Esophagus (tissue), 2 donors: ENCODE results near the gene POU2F1. TPM values are rescaled to one million over a fixed set of nuclear protein-coding genes. Genes with fewer than 3 reads are reported as not detected.

Source experiments
- H3K27ac ChIP-seq, 2 donors: one replicate each; pipeline ENCODE4 v1.5.1; 2013; ENCODE audit warnings: low read depth in 2 of 2, mild to moderate bottlenecking in 2 of 2, inconsistent platforms in 1 of 2, low read length in 1 of 2, moderate library complexity in 1 of 2
- H3K27me3 ChIP-seq, 2 donors: one replicate each; pipeline ENCODE4 v1.6.1; 2013; ENCODE audit warnings: low read length in 2 of 2, control low read depth in 1 of 2, mild to moderate bottlenecking in 1 of 2; ENCODE audit not compliant: insufficient read depth in 2 of 2, control insufficient read depth in 1 of 2
- H3K36me3 ChIP-seq, 2 donors: one replicate each; pipeline ENCODE4 v1.6.1; 2013; ENCODE audit warnings: low read length in 1 of 2; ENCODE audit not compliant: control insufficient read depth in 2 of 2, insufficient read depth in 2 of 2
- H3K4me1 ChIP-seq, 2 donors: one replicate each; pipeline ENCODE4 v1.6.1; 2013; ENCODE audit warnings: low read length in 1 of 2; ENCODE audit not compliant: control insufficient read depth in 2 of 2, insufficient read depth in 2 of 2
- H3K4me3 ChIP-seq, 2 donors: one replicate each; pipeline ENCODE4 v1.5.1; 2013; ENCODE audit warnings: low read length in 2 of 2, mild to moderate bottlenecking in 2 of 2, low read depth in 1 of 2, moderate library complexity in 1 of 2
- H3K9me3 ChIP-seq, 2 donors: one replicate each; pipeline ENCODE4 v1.6.1; 2013; ENCODE audit warnings: mild to moderate bottlenecking in 2 of 2, low read depth in 1 of 2, low read length in 1 of 2, moderate library complexity in 1 of 2; ENCODE audit not compliant: control insufficient read depth in 2 of 2, insufficient read depth in 1 of 2
- WGBS, 2 donors: extraction: QIAGEN DNeasy Blood & Tissue Kit; methylation state at CpG; one replicate each; pipeline ENCODE4 v1.1.7; 2013; 5-methylcytosine and 5-hydroxymethylcytosine counted together
- polyA plus RNA-seq, 2 donors: library from polyadenylated mRNA; stranded (reverse); fragments of 200-250 nt; gene quantifications; one replicate each; pipeline ENCODE4 v1.2.3, GENCODE V29; 2013
- donor health status: healthy with polysubstance abuse.
- donor health status: Bipolar disorder and iron deficiency.

The POU2F1 gene
- polyA plus RNA-seq, 2 donors = 1.3 to 1.5 TPM

DNA sequence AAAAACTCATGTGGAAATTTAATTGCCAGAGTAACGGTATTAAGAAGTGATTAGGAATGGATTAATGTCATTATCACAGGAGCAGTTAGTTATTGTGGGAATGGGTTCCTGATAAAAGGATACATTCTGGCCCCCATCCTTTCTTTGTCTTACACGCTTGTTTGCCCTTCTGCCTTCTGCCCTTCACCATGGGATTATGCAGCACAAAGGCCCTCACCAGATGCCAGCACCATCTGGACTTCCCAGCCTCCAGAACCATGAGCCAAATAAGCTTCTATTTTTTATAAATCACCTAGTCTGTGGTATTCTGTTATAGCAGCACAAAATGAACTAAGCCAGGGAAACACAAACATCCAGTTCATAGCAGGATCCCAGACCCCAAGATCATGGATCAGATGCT lies 33.9 kb upstream of the POU2F1 start:
- H3K27me3 ChIP-seq = no peaks in the 10 kb centered on the region
- no peak overlapping the region for H3K4me3 ChIP-seq
- no peaks in the 10 kb centered on the region for H3K9me3 ChIP-seq
- WGBS, 2 donors = 81 to 83% methylated on average over 2 of the region's 2 CpGs
- H3K4me1 ChIP-seq = no peaks in the 10 kb centered on the region
- no peaks in the 10 kb centered on the region for H3K36me3 ChIP-seq
- no peak overlapping the region for H3K27ac ChIP-seq

DNA sequence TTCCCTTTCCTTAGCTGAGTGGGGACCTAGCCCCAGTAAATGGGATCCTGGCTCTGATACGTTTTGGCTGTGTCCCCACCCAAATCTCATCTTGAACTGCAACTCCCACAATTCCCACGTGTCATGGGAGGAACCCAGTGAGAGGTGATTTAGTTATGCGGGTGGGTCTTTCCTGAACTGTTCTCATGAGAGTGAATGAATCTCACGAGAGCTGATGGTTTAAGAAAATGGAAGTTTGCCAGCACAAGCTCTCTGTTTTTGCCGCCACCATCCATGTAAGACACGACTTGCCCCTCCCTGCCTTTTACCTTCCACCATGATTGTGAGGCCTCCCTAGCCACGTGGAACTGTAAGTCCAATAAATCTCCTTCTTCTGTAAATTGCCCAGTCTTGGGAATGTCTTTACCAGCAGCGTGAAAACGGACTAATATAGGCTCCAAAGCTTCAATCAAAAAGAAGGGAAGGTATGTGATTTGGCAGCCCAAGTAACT lies 29.9 kb upstream of the POU2F1 start:
- WGBS, 2 donors = 82% methylated on average over 9 of the region's 9 CpGs
- no peak overlapping the region for H3K4me3 ChIP-seq
- H3K4me1 ChIP-seq = no peaks in the 10 kb centered on the region

DNA sequence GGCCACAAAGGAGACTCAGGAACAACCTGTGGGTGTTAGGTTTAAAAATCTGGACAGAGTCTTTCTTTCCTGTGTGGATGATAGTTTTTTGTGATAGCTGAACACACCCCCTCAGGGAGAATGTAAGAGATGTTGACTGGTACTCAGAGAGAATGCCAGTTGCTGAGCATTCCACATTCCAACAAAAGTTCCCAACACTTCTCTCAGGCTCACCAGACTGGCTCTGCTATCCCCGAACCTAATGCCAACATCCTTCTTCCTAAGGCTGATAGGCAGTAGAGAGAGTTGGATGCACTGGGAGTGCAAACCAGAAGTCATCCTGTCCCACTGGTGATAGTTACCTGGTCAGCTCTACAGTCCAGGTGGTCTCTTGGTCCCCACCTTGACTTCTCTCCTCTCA lies 28.7 kb upstream of the POU2F1 start:
- no peaks in the 10 kb centered on the region for H3K4me1 ChIP-seq
- H3K27me3 ChIP-seq = no peaks in the 10 kb centered on the region
- WGBS, 2 donors = 60 to 80% methylated on average over 1 of the region's 1 CpG
- no peak overlapping the region for H3K27ac ChIP-seq
- no peak overlapping the region for H3K4me3 ChIP-seq
- H3K9me3 ChIP-seq = no peaks in the 10 kb centered on the region
- no peaks in the 10 kb centered on the region for H3K36me3 ChIP-seq

More for the DNA sequence above, 29.9 kb upstream of the POU2F1 start:
- Histone ChIP-seq H3K27me3 (no peaks in the 10 kb centered on the region), H3K36me3 (no peaks in the 10 kb centered on the region), H3K9me3 (no peaks in the 10 kb centered on the region), H3K27ac (no peak overlapping the region)

DNA sequence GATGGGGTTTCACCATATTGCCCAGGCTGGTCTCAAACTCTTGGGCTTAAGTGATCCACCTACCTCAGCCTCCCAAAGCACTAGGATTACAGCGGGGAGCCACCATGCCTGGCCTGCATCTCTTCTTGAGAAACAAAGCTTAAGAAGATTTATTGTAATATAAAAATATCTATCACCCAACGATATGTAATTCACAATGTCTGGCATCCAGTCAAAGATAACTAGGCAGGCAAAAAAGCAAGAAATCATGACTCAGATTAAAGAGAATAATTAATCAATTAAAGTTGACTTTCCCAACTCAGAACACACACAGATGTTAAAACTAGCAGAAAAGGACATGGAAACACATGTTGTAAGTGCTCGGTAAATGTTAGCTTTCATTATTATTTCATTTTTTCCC lies 26.5 kb upstream of the POU2F1 start:
- H3K4me3 ChIP-seq = no peak overlapping the region
- 56 to 71% methylated on average over 3 of the region's 3 CpGs for whole genome bisulfite sequencing, 2 donors
- no peaks in the 10 kb centered on the region for H3K9me3 ChIP-seq
- H3K36me3 ChIP-seq = no peaks in the 10 kb centered on the region
- H3K27ac ChIP-seq = no peak overlapping the region
- H3K4me1 ChIP-seq = no peaks in the 10 kb centered on the region
- H3K27me3 ChIP-seq = no peaks in the 10 kb centered on the region

DNA sequence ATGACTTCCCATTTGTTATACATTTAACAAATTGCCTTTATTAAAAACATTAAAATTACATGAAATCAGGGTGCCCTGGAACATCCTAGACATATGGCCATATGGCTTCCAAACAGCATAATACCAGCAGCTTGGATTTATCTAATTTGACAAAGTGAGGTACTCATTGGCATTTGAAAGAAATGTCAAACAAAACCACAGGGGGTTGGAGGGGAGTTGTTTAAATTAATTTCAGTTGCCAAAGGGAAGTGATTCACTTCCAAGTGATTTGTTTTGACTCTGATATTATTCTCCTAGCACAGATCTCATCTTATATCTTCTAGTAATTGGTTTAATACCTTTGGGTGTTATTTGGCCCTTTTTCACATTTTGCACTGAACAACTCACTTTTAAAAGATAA lies 24.5 kb upstream of the POU2F1 start:
- H3K4me3 ChIP-seq = no peak overlapping the region
- no peaks in the 10 kb centered on the region for H3K9me3 ChIP-seq
- no peaks in the 10 kb centered on the region for H3K36me3 ChIP-seq
- H3K27me3 ChIP-seq = no peaks in the 10 kb centered on the region
- no peak overlapping the region for H3K27ac ChIP-seq
- H3K4me1 ChIP-seq = no peaks in the 10 kb centered on the region

DNA sequence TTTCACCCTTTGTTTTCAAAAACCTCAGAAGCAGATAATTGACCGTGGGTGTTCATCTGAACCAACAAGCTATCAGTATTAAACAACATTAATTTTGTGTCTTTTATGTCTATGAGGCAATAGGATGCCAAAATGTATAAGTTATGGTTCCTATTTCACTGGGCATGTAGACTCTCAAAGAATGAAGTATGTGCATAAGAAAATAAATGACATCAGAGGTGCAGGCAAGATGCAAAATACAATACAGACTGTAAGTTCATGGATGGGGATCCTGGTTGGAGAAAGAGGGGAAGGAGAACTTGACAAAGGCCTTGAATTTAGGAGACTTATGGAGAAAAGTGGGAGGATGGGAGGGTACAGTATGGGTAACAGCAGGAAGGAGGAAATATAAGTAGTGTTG lies 23.4 kb upstream of the POU2F1 start:
- no peaks in the 10 kb centered on the region for H3K27me3 ChIP-seq
- no peaks in the 10 kb centered on the region for H3K4me1 ChIP-seq
- H3K27ac ChIP-seq = no peak overlapping the region
- H3K36me3 ChIP-seq = no peaks in the 10 kb centered on the region
- no peaks in the 10 kb centered on the region for H3K9me3 ChIP-seq
- H3K4me3 ChIP-seq = no peak overlapping the region
- WGBS, 2 donors = 0 to 21% methylated on average over 1 of the region's 1 CpG

DNA sequence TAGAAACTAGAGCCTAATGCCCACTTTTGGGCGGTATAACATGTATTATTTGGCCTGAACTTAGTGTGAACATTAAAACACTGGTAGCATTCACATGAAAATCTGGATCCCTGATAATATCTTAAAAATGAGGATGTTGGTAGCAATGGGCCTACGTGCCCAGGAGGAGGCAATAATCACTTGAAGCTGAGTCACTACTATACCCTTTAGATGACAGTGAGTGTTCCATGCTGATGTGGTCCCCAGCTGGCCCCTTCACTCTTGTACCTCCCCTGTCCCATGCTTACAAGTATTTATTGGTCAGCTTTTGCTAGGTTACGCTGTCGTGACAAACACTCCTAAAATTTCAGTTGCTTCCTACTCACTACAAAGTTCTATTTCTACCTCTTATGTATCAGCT lies 23.0 kb upstream of the POU2F1 start:
- H3K4me3 ChIP-seq = no peak overlapping the region
- no peaks in the 10 kb centered on the region for H3K27me3 ChIP-seq
- no peaks in the 10 kb centered on the region for H3K4me1 ChIP-seq
- H3K9me3 ChIP-seq = no peaks in the 10 kb centered on the region
- no peaks in the 10 kb centered on the region for H3K36me3 ChIP-seq
- no peak overlapping the region for H3K27ac ChIP-seq
- 93 to 96% methylated on average over 4 of the region's 4 CpGs for WGBS, 2 donors

DNA sequence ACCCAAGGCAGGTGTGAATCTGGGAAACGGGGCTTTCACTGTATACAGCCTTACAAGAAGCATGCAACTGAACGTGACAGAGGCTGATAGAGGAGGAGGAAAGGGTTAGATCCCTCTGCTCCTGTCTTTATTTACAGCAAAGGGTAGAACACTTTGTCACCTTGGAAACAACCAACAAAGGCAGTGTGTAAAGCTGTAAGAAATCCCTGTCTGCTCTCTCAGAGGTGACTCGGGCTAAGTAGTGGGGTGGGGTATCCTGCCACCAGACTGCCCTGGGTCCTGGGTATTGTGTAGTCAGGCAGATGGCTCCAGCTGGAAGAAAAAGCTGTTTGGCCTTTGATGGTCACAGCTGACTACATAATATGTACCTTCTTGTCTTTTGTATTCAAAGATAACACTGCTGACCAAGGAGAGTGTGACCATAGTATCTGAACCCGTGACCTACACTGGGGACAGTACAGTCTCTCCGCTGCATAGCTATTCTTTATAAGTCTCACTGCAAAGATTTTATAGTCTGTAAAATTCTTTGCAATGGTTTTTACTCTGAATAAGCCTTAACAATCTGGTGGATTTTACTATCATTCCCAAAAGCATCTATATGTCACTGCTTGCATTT lies 22.1 kb upstream of the POU2F1 start:
- Histone ChIP-seq H3K36me3 (no peaks in the 10 kb centered on the region), H3K27me3 (no peaks in the 10 kb centered on the region), H3K27ac (no peak overlapping the region), H3K9me3 (no peaks in the 10 kb centered on the region), H3K4me1 (no peaks in the 10 kb centered on the region), H3K4me3 (no peak overlapping the region)
- WGBS, 2 donors = 64 to 65% methylated on average over 5 of the region's 5 CpGs

DNA sequence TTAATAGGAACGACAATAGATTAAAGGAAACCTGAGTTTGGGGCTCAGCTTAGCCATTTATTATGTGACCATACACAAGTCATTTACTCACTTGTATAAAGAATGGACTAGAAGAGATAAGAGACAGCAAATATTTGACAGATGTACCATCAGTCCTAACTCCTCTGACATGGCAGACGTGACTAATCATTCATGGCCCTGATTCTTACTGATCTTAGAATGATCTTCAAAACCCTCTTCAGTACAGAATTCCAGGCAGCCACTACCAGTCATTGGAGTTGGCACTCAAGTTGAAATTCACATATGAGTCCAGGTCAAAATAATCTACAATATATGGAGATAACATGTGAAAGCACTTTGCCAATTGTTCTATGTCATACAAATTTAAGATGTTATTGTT lies 21.0 kb upstream of the POU2F1 start:
- no peaks in the 10 kb centered on the region for H3K9me3 ChIP-seq
- 77 to 81% methylated on average over 2 of the region's 2 CpGs for WGBS, 2 donors
- H3K36me3 ChIP-seq = no peaks in the 10 kb centered on the region
- no peak overlapping the region for H3K4me3 ChIP-seq
- H3K4me1 ChIP-seq = no peaks in the 10 kb centered on the region
- H3K27me3 ChIP-seq = no peaks in the 10 kb centered on the region
- H3K27ac ChIP-seq = no peak overlapping the region

DNA sequence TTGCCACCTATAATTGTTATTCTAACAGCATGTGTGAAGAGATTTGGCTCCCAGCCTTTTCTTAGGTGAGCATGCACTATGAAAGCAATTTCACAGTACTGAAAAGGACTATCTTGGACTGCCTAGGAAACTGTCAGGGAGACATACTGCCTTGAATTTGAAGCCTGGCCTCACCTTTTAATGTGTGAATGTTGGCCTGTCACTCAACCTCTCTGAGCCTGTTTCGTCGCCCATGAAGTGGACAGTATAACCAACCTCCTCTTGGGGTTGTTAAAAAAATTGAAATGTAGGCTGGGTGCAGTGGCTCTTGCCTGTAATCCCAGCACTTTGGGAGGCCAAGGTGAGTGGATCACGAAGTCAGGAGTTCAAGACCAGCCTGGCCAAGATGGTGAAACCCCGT lies 20.4 kb upstream of the POU2F1 start:
- WGBS, 2 donors = 86 to 92% methylated on average over 3 to 4 of the region's 4 CpGs
- no peaks in the 10 kb centered on the region for H3K36me3 ChIP-seq
- H3K27me3 ChIP-seq = no peaks in the 10 kb centered on the region
- no peaks in the 10 kb centered on the region for H3K4me1 ChIP-seq
- no peak overlapping the region for H3K27ac ChIP-seq
- no peaks in the 10 kb centered on the region for H3K9me3 ChIP-seq
- no peak overlapping the region for H3K4me3 ChIP-seq
